M059J (cell line): ENCODE results near the gene POU3F2. TPM values are rescaled to one million over a fixed set of nuclear protein-coding genes. Genes with fewer than 3 reads are reported as not detected.
A peak's percentile ranks its signal among the peaks of the same experiment; 100 is the strongest.

Source experiments
- DNase-seq: peaks from one replicate; pipeline ENCODE4 v3.0.0-alpha.2; 2012; ENCODE audit warnings: low read depth
- total RNA-seq: library from RNA; depleted of rRNA; stranded (reverse); fragments of >200 nt; shearing (Covaris generic); gene quantifications from 2 replicates; pipeline ENCODE4 v1.2.3, GENCODE V29; 2014

POU3F2 gene
- total RNA-seq, 1 experiment from 2014 or later, result 6.2 TPM

- no peak for DNase-seq
Observed at GRCh38 chr6:98830146-98830545, 4.2 kb upstream of the POU3F2 start.

GRCh38 chr6:98831057-98831958, 3.1 kb upstream of the POU3F2 start:
- peak; percentile 64 for DNase-seq

GRCh38 chr6:98831959-98832283, 2.5 kb upstream of the POU3F2 start:
- DNase-seq, result no peak

- peak; percentile 81 for DNase-seq
Observed at GRCh38 chr6:98832284-98833056, 1.9 kb upstream of the POU3F2 start.

- peak; percentile 54 for DNase-seq
Observed at GRCh38 chr6:98833057-98833306, 1.4 kb upstream of the POU3F2 start.

GRCh38 chr6:98833307-98834059, 891 bp upstream of the POU3F2 start:
- no peak for DNase-seq

- DNase-seq, result no peak
Observed at GRCh38 chr6:98835149-98836024, 1.0 kb downstream of the POU3F2 start.

GRCh38 chr6:98836025-98836961, 1.9 kb downstream of the POU3F2 start:
- DNase-seq, result peak; percentile 47

- DNase-seq, result no peak
Observed at GRCh38 chr6:98836962-98837944, 2.9 kb downstream of the POU3F2 start.

GRCh38 chr6:98838032-98838431, 3.7 kb downstream of the POU3F2 start:
- peak; percentile 49 for DNase-seq

GRCh38 chr6:98838975-98839374, 4.6 kb downstream of the POU3F2 start:
- no peak for DNase-seq

- peak; percentile 70 for DNase-seq
Observed at GRCh38 chr6:98839781-98840361, 5.5 kb downstream of the POU3F2 start.

GRCh38 chr6:98840385-98840784, 6.0 kb downstream of the POU3F2 start:
- no peak for DNase-seq

- no peak for DNase-seq
Observed at GRCh38 chr6:98840996-98841513, 6.7 kb downstream of the POU3F2 start.

GRCh38 chr6:98841621-98842341, 7.4 kb downstream of the POU3F2 start:
- DNase-seq, result peak; percentile 37

GRCh38 chr6:98842342-98843180, 8.2 kb downstream of the POU3F2 start:
- DNase-seq, result peak; percentile 38
